ENCODE measurements around the gene ASB8. TPM values are rescaled to one million over a fixed set of nuclear protein-coding genes. Genes with fewer than 3 reads are reported as not detected.
A peak's percentile ranks its signal among the peaks of the same experiment; 100 is the strongest.

Gene ASB8
- total and polyA plus RNA-seq, 3 experiments from 2014 or later: 32.5 to 81.8 (median 38.1) TPM

DNA sequence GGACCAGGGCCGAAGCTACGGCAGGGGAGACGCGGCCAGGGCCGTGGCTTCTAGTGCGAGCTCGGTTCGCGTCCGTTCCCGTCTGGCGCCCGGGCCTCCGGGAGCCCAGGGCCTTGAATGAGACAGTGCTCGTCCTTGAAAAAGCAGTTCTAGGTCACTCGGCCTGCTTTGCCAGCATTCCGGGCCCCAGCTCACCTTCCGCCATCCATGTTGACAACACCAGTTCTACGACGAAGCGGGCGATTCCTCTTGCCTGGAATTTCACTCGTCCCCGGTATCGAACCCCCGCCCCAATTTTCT is 41.3 kb upstream of the ASB8 start:
- H3K36me3 Mint-ChIP-seq: peaks cover 0 to 31% (median 23%) of the 10 kb centered on the region in 3 donors
- H3K27me3 Mint-ChIP-seq: peaks cover 5 to 15% of the 10 kb centered on the region in 2 donors
- H3K4me3 Mint-ChIP-seq: peak overlapping the region; percentile 87 to 93 (median 89)
- ChIA-PET CTCF (interaction anchor here (1.3 to 3.8 kb wide), 6 partner anchors 12 to 211 kb away, joined by 3 to 39 read pairs (median 10); partner anchors contain the start of genes ASB8, CCDC184 and ZNF641), POLR2A (interaction anchor here (0.7 to 3.9 kb wide), 8 partner anchors 12 to 243 kb away, joined by 3 to 29 read pairs (median 5); partner anchors contain the start of genes ASB8, CCDC184 and SENP1)
- H3K27ac ChIP-seq (ENCODE audit: low read depth, low read length): peak overlapping the region; percentile 99
- H3K27me3 ChIP-seq (ENCODE audit: insufficient read depth, low read length, poor library complexity, severe bottlenecking): no peaks in the 10 kb centered on the region
- H3K4me1 ChIP-seq (ENCODE audit: insufficient read depth, low read length): peaks cover 34% of the 10 kb centered on the region
- peaks cover 0 to 23% (median 14%) of the 10 kb centered on the region in 5 donors for H3K9me3 Mint-ChIP-seq
- peak overlapping the region; percentile 85 to 100 (median 96) for H3K27ac Mint-ChIP-seq
- no peaks in the 10 kb centered on the region for H3K9me3 ChIP-seq (ENCODE audit: low read length)
- peak in 2 of 5 donors; percentile 7 to 60 for DNase-seq
- H3K4me1 Mint-ChIP-seq: peaks cover 45 to 65% (median 60%) of the 10 kb centered on the region in 3 donors
- H3K36me3 ChIP-seq (ENCODE audit: insufficient read depth, low read length): no peaks in the 10 kb centered on the region
- H3K4me3 ChIP-seq (ENCODE audit: low read length): peak overlapping the region; percentile 94

DNA sequence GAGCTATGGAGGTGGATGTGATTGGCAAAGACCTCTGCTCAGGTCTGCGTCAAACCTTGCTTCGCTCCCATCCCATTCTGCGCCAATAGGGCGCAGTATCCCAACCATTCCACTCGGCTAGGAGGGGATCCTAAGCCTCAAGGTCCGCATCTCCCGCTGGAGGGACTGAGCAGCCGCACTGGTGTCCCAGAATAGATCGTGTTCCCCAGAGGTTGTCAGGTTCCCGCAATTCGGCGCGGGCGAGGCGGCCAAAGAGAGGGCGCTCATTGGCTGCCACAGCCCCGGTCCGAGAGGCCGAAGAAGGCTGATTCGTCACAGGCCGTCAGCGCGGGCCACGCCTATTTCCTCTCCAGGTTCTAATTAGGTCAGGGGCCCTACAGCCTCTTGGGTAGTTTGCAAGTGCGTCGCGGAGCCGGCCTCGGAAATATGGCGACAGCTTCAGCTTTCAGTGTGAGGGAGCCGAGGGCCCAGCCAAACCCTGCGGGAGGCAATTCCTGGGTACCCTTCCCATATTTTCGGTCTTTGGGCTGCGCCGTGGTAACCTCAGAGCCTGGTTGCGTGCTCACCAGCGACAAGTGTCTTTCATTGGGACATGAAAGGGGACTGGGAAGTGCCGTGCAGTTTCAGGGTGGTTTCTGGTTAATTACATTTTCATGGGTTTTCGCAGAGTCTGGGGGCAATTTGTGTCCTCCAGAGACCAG is 40.8 kb upstream of the ASB8 start:
- CTCF ChIA-PET: interaction anchor here (1.3 to 3.8 kb wide), 9 partner anchors 11 to 212 kb away, joined by 4 to 39 read pairs (median 5); partner anchors contain the start of genes ASB8, CCDC184 and ZNF641
- POLR2A ChIA-PET: interaction anchor here (0.6 to 3.9 kb wide), 12 partner anchors 11 to 244 kb away, joined by 3 to 29 read pairs (median 4); partner anchors contain the start of genes ASB8, CCDC184 and SENP1

DNA sequence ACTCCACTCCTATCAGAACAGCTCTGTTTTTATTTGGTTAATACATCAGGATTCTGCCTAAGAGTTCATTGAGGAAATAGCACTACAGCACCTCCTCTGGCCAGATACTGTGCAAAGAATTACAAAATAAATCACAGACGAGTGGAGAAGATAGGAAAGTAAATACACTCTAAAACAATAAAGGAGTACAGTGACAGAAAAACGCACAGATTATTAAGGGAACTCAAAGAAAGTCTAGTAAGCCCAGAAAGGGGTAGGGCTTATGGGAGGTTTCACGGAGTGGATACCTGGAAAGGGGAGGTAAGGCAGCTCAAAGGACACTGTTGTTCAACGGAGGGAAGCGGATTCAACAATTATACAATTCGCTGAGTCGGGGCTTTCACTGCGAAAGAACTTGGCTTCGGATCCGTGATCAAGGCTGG is 40.2 kb upstream of the ASB8 start:
- H3K27ac ChIP-seq (ENCODE audit: low read depth, low read length): peak overlapping the region; percentile 99
- no peaks in the 10 kb centered on the region for H3K36me3 ChIP-seq (ENCODE audit: insufficient read depth, low read length)
- DNase-seq: peak in 1 of 5 donors; percentile 61
- Mint-ChIP-seq H3K4me3 (peak overlapping the region; percentile 87 to 93 (median 89)), H3K4me1 (peaks cover 42 to 59% (median 55%) of the 10 kb centered on the region in 3 donors), H3K36me3 (peaks cover 0 to 21% (median 20%) of the 10 kb centered on the region in 3 donors), H3K27ac (peak overlapping the region; percentile 85 to 100 (median 96)), H3K9me3 (peaks cover 0 to 13% (median 9%) of the 10 kb centered on the region in 5 donors), H3K27me3 (peaks cover 6 to 21% of the 10 kb centered on the region in 2 donors)
- POLR2A ChIA-PET: interaction anchor here (0.6 to 3.9 kb wide), 10 partner anchors 11 to 179 kb away, joined by 3 to 29 read pairs (median 4); partner anchors contain the start of genes ASB8, CCDC184 and SENP1
- H3K4me3 ChIP-seq (ENCODE audit: low read length): peak overlapping the region; percentile 94
- H3K27me3 ChIP-seq (ENCODE audit: insufficient read depth, low read length, poor library complexity, severe bottlenecking): no peaks in the 10 kb centered on the region
- H3K9me3 ChIP-seq (ENCODE audit: low read length): no peaks in the 10 kb centered on the region
- CTCF ChIA-PET: interaction anchor here (0.9 to 3.8 kb wide), 10 partner anchors 11 to 212 kb away, joined by 3 to 39 read pairs (median 4); partner anchors contain the start of genes ASB8, CCDC184 and ZNF641
- peaks cover 34% of the 10 kb centered on the region for H3K4me1 ChIP-seq (ENCODE audit: insufficient read depth, low read length)

More for the DNA sequence above, 40.8 kb upstream of the ASB8 start:
- Histone ChIP-seq H3K4me1 (ENCODE audit: insufficient read depth, low read length) (peaks cover 34% of the 10 kb centered on the region), H3K27ac (ENCODE audit: low read depth, low read length) (peak overlapping the region; percentile 99), H3K36me3 (ENCODE audit: insufficient read depth, low read length) (no peaks in the 10 kb centered on the region), H3K27me3 (ENCODE audit: insufficient read depth, low read length, poor library complexity, severe bottlenecking) (no peaks in the 10 kb centered on the region), H3K4me3 (ENCODE audit: low read length) (peak overlapping the region; percentile 94), H3K9me3 (ENCODE audit: low read length) (no peaks in the 10 kb centered on the region)
- H3K36me3 Mint-ChIP-seq: peaks cover 0 to 26% (median 23%) of the 10 kb centered on the region in 3 donors
- H3K4me3 Mint-ChIP-seq: peak overlapping the region; percentile 87 to 93 (median 89)
- H3K4me1 Mint-ChIP-seq: peaks cover 45 to 65% (median 60%) of the 10 kb centered on the region in 3 donors
- peak overlapping the region; percentile 85 to 100 (median 96) for H3K27ac Mint-ChIP-seq
- H3K27me3 Mint-ChIP-seq: peaks cover 6 to 18% of the 10 kb centered on the region in 2 donors
- peaks cover 0 to 18% (median 12%) of the 10 kb centered on the region in 5 donors for H3K9me3 Mint-ChIP-seq
- DNase-seq: peak; percentile 78 to 93 (median 85)

DNA sequence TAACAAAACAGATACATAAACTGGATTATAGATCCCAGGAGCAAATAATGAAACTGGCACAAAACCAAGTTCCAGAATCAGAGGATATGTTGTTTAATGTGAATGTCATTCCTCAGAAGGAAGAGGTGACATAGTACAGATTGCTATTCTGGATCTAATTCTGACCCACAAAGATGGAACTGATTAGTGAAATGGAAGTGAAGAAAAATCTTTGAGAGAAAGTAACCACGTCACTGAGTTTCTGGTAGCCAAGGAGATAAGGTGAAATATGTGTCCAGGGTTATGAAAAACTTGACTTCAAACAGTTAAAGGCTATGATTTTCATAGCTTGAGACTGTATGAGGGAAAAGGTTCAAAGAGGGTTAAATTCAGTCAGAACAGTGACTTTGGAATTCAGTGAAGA is 37.5 kb upstream of the ASB8 start:
- Histone ChIP-seq H3K9me3 (ENCODE audit: low read length) (no peaks in the 10 kb centered on the region), H3K36me3 (ENCODE audit: insufficient read depth, low read length) (no peaks in the 10 kb centered on the region), H3K4me3 (ENCODE audit: low read length) (no peak overlapping the region), H3K27ac (ENCODE audit: low read depth, low read length) (no peak overlapping the region), H3K27me3 (ENCODE audit: insufficient read depth, low read length, poor library complexity, severe bottlenecking) (no peaks in the 10 kb centered on the region), H3K4me1 (ENCODE audit: insufficient read depth, low read length) (peaks cover 18% of the 10 kb centered on the region)
- Mint-ChIP-seq H3K9me3 (no peaks in the 10 kb centered on the region), H3K36me3 (peaks cover 0 to 14% (median 0%) of the 10 kb centered on the region in 3 donors), H3K4me1 (peaks cover 17 to 32% (median 27%) of the 10 kb centered on the region in 3 donors), H3K4me3 (peak overlapping the region in 1 of 7 donors; percentile 58), H3K27me3 (peaks cover 12 to 40% of the 10 kb centered on the region in 2 donors), H3K27ac (no peak overlapping the region)
- ChIA-PET POLR2A (no interaction called here), CTCF (no interaction called here)
- DNase-seq: no peak

DNA sequence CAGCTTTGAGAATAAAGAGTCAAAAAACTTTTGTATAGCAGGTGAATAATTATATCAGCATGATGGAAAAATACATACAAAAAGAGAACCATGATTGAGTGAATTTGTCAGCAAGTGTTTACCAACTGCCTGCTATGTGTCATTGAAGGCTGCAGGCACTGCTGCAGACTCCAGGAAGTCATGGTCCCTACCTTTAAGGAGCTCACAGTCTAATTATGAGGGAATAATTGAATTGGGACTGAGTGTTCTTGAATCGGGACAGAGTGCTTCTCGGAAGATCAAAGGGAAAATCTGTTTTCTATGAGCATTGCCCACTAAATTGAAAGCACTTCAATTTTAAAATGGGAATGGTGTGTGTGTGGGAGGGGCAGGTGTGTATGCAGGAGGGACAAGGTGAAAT is 36.3 kb upstream of the ASB8 start:
- Histone ChIP-seq H3K27me3 (ENCODE audit: insufficient read depth, low read length, poor library complexity, severe bottlenecking) (no peaks in the 10 kb centered on the region), H3K4me3 (ENCODE audit: low read length) (no peak overlapping the region), H3K36me3 (ENCODE audit: insufficient read depth, low read length) (no peaks in the 10 kb centered on the region), H3K27ac (ENCODE audit: low read depth, low read length) (no peak overlapping the region), H3K9me3 (ENCODE audit: low read length) (no peaks in the 10 kb centered on the region), H3K4me1 (ENCODE audit: insufficient read depth, low read length) (peaks cover 6% of the 10 kb centered on the region)
- ChIA-PET CTCF (no interaction called here), POLR2A (no interaction called here)
- H3K4me3 Mint-ChIP-seq: peak overlapping the region in 1 of 7 donors; percentile 55
- no peaks in the 10 kb centered on the region for H3K9me3 Mint-ChIP-seq
- peak overlapping the region in 2 of 8 donors; percentile 7 to 29 for H3K27ac Mint-ChIP-seq
- DNase-seq: no peak
- H3K36me3 Mint-ChIP-seq: peaks cover 0 to 12% (median 0%) of the 10 kb centered on the region in 3 donors
- peaks cover 14 to 42% of the 10 kb centered on the region in 2 donors for H3K27me3 Mint-ChIP-seq
- peaks cover 6 to 20% (median 16%) of the 10 kb centered on the region in 3 donors for H3K4me1 Mint-ChIP-seq

DNA sequence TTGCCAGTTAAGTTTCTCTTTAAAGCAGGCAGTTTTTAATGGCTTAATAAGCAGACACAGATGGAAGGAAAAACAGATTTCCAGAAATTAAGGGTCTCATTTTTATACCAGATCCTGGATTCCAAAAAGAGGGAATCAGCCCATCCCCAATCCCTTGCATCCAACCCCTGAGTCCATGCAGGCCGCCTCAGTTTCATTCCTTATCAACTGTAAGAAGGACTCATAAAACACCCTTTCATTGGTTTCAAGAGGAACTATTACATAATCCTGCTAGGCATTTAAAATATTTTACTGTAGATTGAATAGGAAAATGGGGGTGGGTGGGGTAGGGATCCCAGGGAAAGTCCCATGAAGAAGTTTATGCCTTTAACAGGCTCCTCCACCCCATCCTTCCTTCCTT is 35.5 kb upstream of the ASB8 start:
- no peaks in the 10 kb centered on the region for H3K9me3 ChIP-seq (ENCODE audit: low read length)
- Mint-ChIP-seq H3K4me3 (no peak overlapping the region), H3K4me1 (peaks cover 6 to 15% (median 9%) of the 10 kb centered on the region in 3 donors), H3K27ac (no peak overlapping the region), H3K36me3 (peaks cover 0 to 4% (median 0%) of the 10 kb centered on the region in 3 donors), H3K9me3 (no peaks in the 10 kb centered on the region), H3K27me3 (peaks cover 18 to 42% of the 10 kb centered on the region in 2 donors)
- ChIA-PET POLR2A (no interaction called here), CTCF (interaction anchor here (0.8 kb wide), 1 partner anchor 10 kb away, joined by 3 read pairs; no protein-coding TSS in a partner anchor)
- H3K36me3 ChIP-seq (ENCODE audit: insufficient read depth, low read length): no peaks in the 10 kb centered on the region
- H3K4me1 ChIP-seq (ENCODE audit: insufficient read depth, low read length): peaks cover 5% of the 10 kb centered on the region
- no peaks in the 10 kb centered on the region for H3K27me3 ChIP-seq (ENCODE audit: insufficient read depth, low read length, poor library complexity, severe bottlenecking)
- no peak overlapping the region for H3K27ac ChIP-seq (ENCODE audit: low read depth, low read length)
- no peak for DNase-seq
- H3K4me3 ChIP-seq (ENCODE audit: low read length): no peak overlapping the region

DNA sequence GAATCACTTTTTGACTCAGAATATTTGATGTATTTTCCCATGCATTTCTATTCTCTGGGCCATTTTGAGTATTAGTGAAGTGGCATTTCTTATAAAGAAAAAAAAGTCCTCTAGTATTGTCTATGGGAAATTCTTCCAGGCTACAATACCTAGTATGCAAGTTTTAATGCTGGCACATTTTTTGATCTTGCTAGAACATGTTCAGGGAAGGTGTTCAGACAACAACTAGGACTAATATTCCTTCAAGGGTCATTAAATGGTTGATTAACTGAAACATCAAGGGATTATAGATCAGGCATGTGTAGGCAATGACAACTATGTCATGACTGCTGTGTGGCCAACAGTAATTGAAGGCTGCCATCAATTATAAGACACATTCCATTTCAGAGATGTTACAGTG is 33.8 kb upstream of the ASB8 start:
- Histone ChIP-seq H3K4me1 (ENCODE audit: insufficient read depth, low read length) (no peaks in the 10 kb centered on the region), H3K27ac (ENCODE audit: low read depth, low read length) (no peak overlapping the region), H3K4me3 (ENCODE audit: low read length) (no peak overlapping the region), H3K27me3 (ENCODE audit: insufficient read depth, low read length, poor library complexity, severe bottlenecking) (no peaks in the 10 kb centered on the region), H3K9me3 (ENCODE audit: low read length) (no peaks in the 10 kb centered on the region), H3K36me3 (ENCODE audit: insufficient read depth, low read length) (no peaks in the 10 kb centered on the region)
- Mint-ChIP-seq H3K36me3 (no peaks in the 10 kb centered on the region), H3K4me3 (no peak overlapping the region), H3K27me3 (peaks cover 20 to 46% of the 10 kb centered on the region in 2 donors), H3K4me1 (peaks cover 0 to 3% (median 0%) of the 10 kb centered on the region in 3 donors), H3K27ac (no peak overlapping the region), H3K9me3 (no peaks in the 10 kb centered on the region)
- no peak for DNase-seq
- ChIA-PET CTCF (no interaction called here), POLR2A (no interaction called here)

Measured in CD8-positive, alpha-beta memory T cell (primary cell).